Suprapubic skin (tissue), 4 donors: ENCODE data around the gene LGMN. TPM values are rescaled to one million over a fixed set of nuclear protein-coding genes. Genes with fewer than 3 reads are reported as not detected.
A peak's percentile ranks its signal among the peaks of the same experiment; 100 is the strongest.

Experiments
- DNase-seq, 2 donors: peaks; one replicate each; pipeline ENCODE4 v3.0.0-alpha.2; 2019; ENCODE audit warnings: low spot score in 2 of 2
- H3K27ac ChIP-seq: fragments of 200-600 bp; sonication (generic); one replicate; pipeline ENCODE4 v1.5.1; 2019
- H3K27me3 ChIP-seq: fragments of 200-600 bp; sonication (generic); one replicate; pipeline ENCODE4 v1.5.1; 2019
- H3K36me3 ChIP-seq: fragments of 200-600 bp; sonication (generic); one replicate; pipeline ENCODE4 v1.5.1; 2019
- H3K4me1 ChIP-seq: fragments of 200-600 bp; sonication (generic); one replicate; pipeline ENCODE4 v1.5.1; 2019
- H3K4me3 ChIP-seq: fragments of 200-600 bp; sonication (generic); one replicate; pipeline ENCODE4 v1.5.1; 2019; ENCODE audit warnings: mild to moderate bottlenecking
- H3K9me3 ChIP-seq: fragments of 200-600 bp; sonication (generic); one replicate; pipeline ENCODE4 v1.5.1; 2019
- CTCF ChIP-seq, 2 donors: fragments of 200-600 bp in 1 of 2; fragments of 450-650 bp in 1 of 2; sonication (generic) in 1 of 2; IDR thresholded peaks; one replicate each; pipeline ENCODE4 v1.5.1; 2016 to 2019; ENCODE audit warnings: antibody characterized with exemption in 2 of 2, mild to moderate bottlenecking in 1 of 2, moderate library complexity in 1 of 2
- EP300 ChIP-seq: sonication (generic); formaldehyde crosslinking; IDR thresholded peaks from one replicate; pipeline ENCODE4 v1.6.1; 2017; ENCODE audit warnings: antibody characterized with exemption
- POLR2A ChIP-seq, 2 donors: fragments of 450-650 bp; IDR thresholded peaks; one replicate each; pipeline ENCODE4 v1.6.1; 2017; ENCODE audit warnings: antibody characterized with exemption in 2 of 2, mild to moderate bottlenecking in 2 of 2, moderate library complexity in 2 of 2
- POLR2AphosphoS5 ChIP-seq, 3 donors: sonication (generic); formaldehyde crosslinking; IDR thresholded peaks; one replicate each; pipeline ENCODE4 v1.6.1; 2017; ENCODE audit warnings: antibody characterized with exemption in 3 of 3
- WGBS: methylation state at CpG from one replicate; pipeline ENCODE4 v1.1.5; 2018; 5-methylcytosine and 5-hydroxymethylcytosine counted together
- total RNA-seq, 4 donors: library from RNA; depleted of rRNA; stranded (reverse); fragments of >200 nt; gene quantifications; one replicate each; pipeline ENCODE4 v1.1.0, GENCODE V29; 2016

Gene LGMN
- total RNA-seq, 4 donors from 2014 or later: 35.8 to 41.9 (median 39.2) TPM

- H3K36me3 ChIP-seq: peaks cover 29% of the 10 kb centered on the region
- peaks cover 27% of the 10 kb centered on the region for H3K4me1 ChIP-seq
- WGBS: 85% methylated on average over 24 of the region's 30 CpGs
- TF ChIP-seq EP300 (no peak), CTCF (IDR thresholded peaks at IDR 0.05) (no peak), POLR2A (IDR thresholded peaks at IDR 0.05) (no peak), POLR2AphosphoS5 (IDR thresholded peaks at IDR 0.05) (no peak)
- peak in 1 of 2 donors; percentile 64 for DNase-seq
- no peak overlapping the region for H3K27ac ChIP-seq
- H3K27me3 ChIP-seq: no peaks in the 10 kb centered on the region
- H3K4me3 ChIP-seq: no peak overlapping the region
- H3K9me3 ChIP-seq: no peaks in the 10 kb centered on the region
These were observed 59.7 kb downstream of the LGMN start for GRCh38 chr14:92688434-92689375.

DNA sequence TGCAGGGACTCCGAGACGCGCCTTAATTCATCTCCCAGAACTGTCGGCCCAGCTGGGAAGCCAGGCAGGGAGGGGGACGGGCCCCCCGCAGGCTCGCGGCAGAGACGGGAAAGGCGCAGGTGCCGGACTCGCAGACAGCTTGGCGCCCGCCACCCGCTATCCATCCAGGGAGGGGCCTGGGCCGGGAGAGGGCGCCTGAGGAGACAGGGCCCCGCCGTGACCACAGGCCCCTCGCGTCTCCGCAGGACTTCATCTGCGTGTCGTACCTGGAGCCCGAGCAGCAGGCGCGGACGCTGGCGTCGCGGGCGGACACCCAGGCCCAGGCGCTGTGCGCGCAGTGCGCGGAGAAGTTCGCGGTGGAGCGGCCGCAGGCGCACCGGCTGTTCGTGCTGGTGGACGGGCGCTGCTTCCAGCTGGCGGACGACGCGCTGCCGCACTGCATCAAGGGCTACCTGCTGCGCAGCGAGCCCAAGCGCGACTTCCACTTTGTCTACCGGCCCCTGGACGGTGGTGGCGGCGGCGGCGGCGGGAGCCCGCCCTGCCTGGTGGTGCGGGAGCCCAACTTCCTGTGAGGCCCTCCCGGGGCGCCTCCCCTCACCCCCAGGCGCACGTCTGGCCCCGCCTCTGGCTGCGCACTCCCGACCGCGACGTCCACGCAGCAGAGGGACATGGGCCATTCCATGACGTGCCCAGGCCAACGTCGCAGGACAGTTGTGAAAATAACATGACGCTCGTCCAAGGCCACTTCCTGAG, 60.6 kb downstream of the LGMN start:
- no peak for TF ChIP-seq POLR2AphosphoS5 (IDR thresholded peaks at IDR 0.05)
- TF ChIP-seq EP300: no peak
- no peak for TF ChIP-seq CTCF (IDR thresholded peaks at IDR 0.05)
- no peak for TF ChIP-seq POLR2A (IDR thresholded peaks at IDR 0.05)
- no peak overlapping the region for H3K27ac ChIP-seq
- peaks cover 27% of the 10 kb centered on the region for H3K4me1 ChIP-seq
- H3K36me3 ChIP-seq: peaks cover 29% of the 10 kb centered on the region
- no peak for DNase-seq
- peak overlapping the region; percentile 42 for H3K4me3 ChIP-seq
- 64% methylated on average over 17 of the region's 80 CpGs for WGBS
- no peaks in the 10 kb centered on the region for H3K27me3 ChIP-seq
- H3K9me3 ChIP-seq: no peaks in the 10 kb centered on the region

DNA sequence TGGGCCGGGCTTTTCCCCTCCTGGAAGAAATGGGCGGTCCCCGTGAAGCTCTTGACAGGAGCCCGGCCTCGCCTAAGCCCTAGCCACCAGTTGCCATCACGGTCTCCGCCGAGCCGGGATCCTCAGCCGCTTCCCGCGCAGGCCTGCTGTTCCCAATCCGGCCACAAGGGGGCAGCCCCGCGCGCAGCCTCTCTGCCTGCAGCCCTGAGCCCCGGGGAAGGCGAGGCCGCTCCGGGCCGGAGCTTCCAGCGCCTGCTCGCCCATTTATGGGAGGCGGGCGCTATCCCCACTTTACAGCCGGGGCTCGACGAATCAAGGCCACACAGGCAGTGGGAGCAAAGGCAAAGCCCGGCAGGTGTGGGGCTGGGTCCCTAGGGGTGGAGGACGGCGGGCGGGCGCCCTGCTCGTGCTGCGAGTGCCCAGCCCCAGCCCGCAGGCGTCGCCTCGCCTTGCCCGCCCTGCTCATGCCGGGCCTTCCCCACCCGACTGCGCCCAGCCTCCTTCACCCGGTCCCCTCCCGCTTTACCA, 61.5 kb downstream of the LGMN start:
- peak in 1 of 2 donors; percentile 81 for DNase-seq
- Histone ChIP-seq H3K27ac (no peak overlapping the region), H3K4me3 (peak overlapping the region; percentile 42), H3K4me1 (peaks cover 18% of the 10 kb centered on the region), H3K9me3 (no peaks in the 10 kb centered on the region), H3K36me3 (peaks cover 29% of the 10 kb centered on the region), H3K27me3 (no peaks in the 10 kb centered on the region)
- TF ChIP-seq POLR2A (IDR thresholded peaks at IDR 0.05): no peak
- TF ChIP-seq CTCF (IDR thresholded peaks at IDR 0.05): peak; percentile 94 to 96
- 6% methylated on average over 19 of the region's 45 CpGs for WGBS

- Histone ChIP-seq H3K27me3 (no peaks in the 10 kb centered on the region), H3K9me3 (no peaks in the 10 kb centered on the region), H3K27ac (no peak overlapping the region), H3K4me1 (peaks cover 17% of the 10 kb centered on the region), H3K4me3 (peak overlapping the region; percentile 42), H3K36me3 (peaks cover 29% of the 10 kb centered on the region)
- DNase-seq: no peak
- WGBS: 84% methylated on average over 8 of the region's 9 CpGs
- no peak for TF ChIP-seq CTCF (IDR thresholded peaks at IDR 0.05)
- no peak for TF ChIP-seq EP300
- no peak for TF ChIP-seq POLR2AphosphoS5 (IDR thresholded peaks at IDR 0.05)
- TF ChIP-seq POLR2A (IDR thresholded peaks at IDR 0.05): no peak
These were observed 62.0 kb downstream of the LGMN start for GRCh38 chr14:92686411-92686899.
